ENCODE data around the gene SIK3. TPM values are rescaled to one million over a fixed set of nuclear protein-coding genes. Genes with fewer than 3 reads are reported as not detected.

Gene SIK3
- total and polyA plus RNA-seq, 2 donors (not counting 3 experiments of a cell fraction or from before 2014, with no cell fraction given) = 10.3 to 21.3 TPM

DNA sequence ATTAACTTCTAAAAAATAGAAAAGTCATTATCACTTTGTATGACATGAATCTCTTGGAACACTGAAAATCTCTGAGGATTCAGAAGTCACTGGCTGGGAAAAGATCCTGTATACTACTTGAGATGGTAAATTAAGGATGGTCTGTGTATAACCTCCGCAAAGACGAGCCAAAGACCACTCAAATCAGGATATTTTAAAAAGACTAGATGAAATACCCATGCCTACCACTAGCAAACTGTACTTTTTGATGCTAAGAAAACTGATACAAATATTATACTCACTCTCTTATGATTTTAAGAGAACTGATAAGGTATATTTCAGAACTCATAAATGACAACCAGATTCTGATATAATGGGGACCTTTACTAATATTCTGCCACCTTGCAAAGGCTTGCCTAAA lies 182.2 kb downstream of the SIK3 start:
- dilution Hi-C loops (cut with MboI; ENCODE audit: extremely low pct_ligation_motif_present, low sequenced_read_pairs) (no loop called here), intact Hi-C loops (cut with micrococcal nuclease) (no loop called here)
- H3K27ac ChIP-seq (ENCODE audit: insufficient read depth, low read depth, low read length) = no peak overlapping the region
- FAIRE-seq (no peak), DNase-seq (ENCODE audit: low read depth, low spot score) (no peak)
- ChIA-PET CTCF (interaction anchor here (0.7 to 1.5 kb wide), 3 partner anchors 10 to 23 kb away, joined by 3 to 4 read pairs (median 3); no protein-coding TSS in a partner anchor), POLR2A (no interaction called here)
- H2AFZ ChIP-seq (ENCODE audit: low read depth, low read length) = no peak overlapping the region
- TF ChIP-seq POLR2AphosphoS5 (IDR thresholded peaks at IDR 0.05; ENCODE audit: insufficient read depth, low read depth, low read length) (no peak), FOS (IDR thresholded peaks at IDR 0.05; ENCODE audit: borderline replicate concordance, insufficient read depth, low read length) (no peak), POLR2A (IDR thresholded peaks at IDR 0.05; ENCODE audit: low read depth, low read length) (no peak), JUN (IDR thresholded peaks at IDR 0.05; ENCODE audit: borderline replicate concordance, insufficient read depth, insufficient read length, low read depth) (no peak), MYC (IDR thresholded peaks at IDR 0.05; ENCODE audit: low read depth, low read length) (no peak), GATA2 (IDR thresholded peaks at IDR 0.05; ENCODE audit: insufficient read depth, insufficient read length, low read depth, low read length) (no peak), EZH2 (IDR thresholded peaks at IDR 0.05; ENCODE audit: borderline replicate concordance, low read depth, low read length, severe bottlenecking) (no peak)
- TF ChIP-seq, protein P1, sequence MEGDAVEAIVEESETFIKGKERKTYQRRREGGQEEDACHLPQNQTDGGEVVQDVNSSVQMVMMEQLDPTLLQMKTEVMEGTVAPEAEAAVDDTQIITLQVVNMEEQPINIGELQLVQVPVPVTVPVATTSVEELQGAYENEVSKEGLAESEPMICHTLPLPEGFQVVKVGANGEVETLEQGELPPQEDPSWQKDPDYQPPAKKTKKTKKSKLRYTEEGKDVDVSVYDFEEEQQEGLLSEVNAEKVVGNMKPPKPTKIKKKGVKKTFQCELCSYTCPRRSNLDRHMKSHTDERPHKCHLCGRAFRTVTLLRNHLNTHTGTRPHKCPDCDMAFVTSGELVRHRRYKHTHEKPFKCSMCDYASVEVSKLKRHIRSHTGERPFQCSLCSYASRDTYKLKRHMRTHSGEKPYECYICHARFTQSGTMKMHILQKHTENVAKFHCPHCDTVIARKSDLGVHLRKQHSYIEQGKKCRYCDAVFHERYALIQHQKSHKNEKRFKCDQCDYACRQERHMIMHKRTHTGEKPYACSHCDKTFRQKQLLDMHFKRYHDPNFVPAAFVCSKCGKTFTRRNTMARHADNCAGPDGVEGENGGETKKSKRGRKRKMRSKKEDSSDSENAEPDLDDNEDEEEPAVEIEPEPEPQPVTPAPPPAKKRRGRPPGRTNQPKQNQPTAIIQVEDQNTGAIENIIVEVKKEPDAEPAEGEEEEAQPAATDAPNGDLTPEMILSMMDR (IDR thresholded peaks at IDR 0.05; ENCODE audit: extremely low read depth in 1 of 2, insufficient read depth in 1 of 2, low read depth in 1 of 2, low read length in 2 of 2) = no peak
- TF ChIP-seq, protein P2, sequence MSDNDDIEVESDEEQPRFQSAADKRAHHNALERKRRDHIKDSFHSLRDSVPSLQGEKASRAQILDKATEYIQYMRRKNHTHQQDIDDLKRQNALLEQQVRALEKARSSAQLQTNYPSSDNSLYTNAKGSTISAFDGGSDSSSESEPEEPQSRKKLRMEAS (IDR thresholded peaks at IDR 0.05; ENCODE audit: insufficient read depth, insufficient read length) = no peak
- no TSS peak for BruUV-seq (replicated peaks)
- no peaks in the 10 kb centered on the region for H3K79me2 ChIP-seq (ENCODE audit: control insufficient read depth, insufficient read depth, low read length)
- no peaks in the 10 kb centered on the region for H3K27me3 ChIP-seq (ENCODE audit: control insufficient read depth in 2 of 2, insufficient read depth in 2 of 2, low read length in 2 of 2)
- no peak overlapping the region for H3K9ac ChIP-seq (replicated peaks; ENCODE audit: extremely low read depth, insufficient read depth, low read length)
- H3K4me2 ChIP-seq (ENCODE audit: insufficient read depth, low read length) = no peak overlapping the region
- H3K9me3 ChIP-seq (replicated peaks; ENCODE audit: control insufficient read depth, insufficient read depth, low read length) = no peaks in the 10 kb centered on the region
- H3K4me3 ChIP-seq (replicated peaks in 1 of 3; ENCODE audit: insufficient read depth in 1 of 3, low read depth in 1 of 3, low read length in 3 of 3) = no peak overlapping the region
- no peaks in the 10 kb centered on the region for H3K36me3 ChIP-seq (ENCODE audit: control insufficient read depth in 2 of 2, extremely low read depth in 1 of 2, insufficient read depth in 2 of 2, low read length in 2 of 2)
- H3K9me1 ChIP-seq (replicated peaks; ENCODE audit: control insufficient read depth, extremely low read depth, insufficient read depth, low read length) = no peaks in the 10 kb centered on the region
- no peaks in the 10 kb centered on the region for H4K20me1 ChIP-seq (replicated peaks; ENCODE audit: control insufficient read depth, extremely low read depth, insufficient read depth, low read length)
- H3K4me1 ChIP-seq (ENCODE audit: control insufficient read depth, extremely low read depth, insufficient read depth, low read length) = no peaks in the 10 kb centered on the region

Measured in endothelial cell of umbilical vein (primary cell).